Neural cell (in vitro differentiated cells): Measurements from ENCODE around the gene WFS1.

ENCODE experiments used
- CTCF ChIP-seq: fragments of 450-650 bp; IDR thresholded peaks from 2 replicates; pipeline ENCODE4 v1.5.1; 2014; ENCODE audit warnings: antibody characterized with exemption, mild to moderate bottlenecking, moderate library complexity; ENCODE audit not compliant: poor library complexity, severe bottlenecking
- EP300 ChIP-seq: fragments of 450-650 bp; conservative IDR thresholded peaks from 2 replicates; pipeline ENCODE4 v1.6.1; 2014; ENCODE audit warnings: antibody characterized with exemption, mild to moderate bottlenecking, moderate library complexity; ENCODE audit not compliant: poor library complexity, severe bottlenecking
- EZH2 ChIP-seq: fragments of 200-600, 300-800 bp; shearing (Covaris generic), sonication (generic); IDR thresholded peaks from 2 replicates; pipeline ENCODE4 v1.6.1; 2014; ENCODE audit warnings: antibody characterized with exemption, low read length, borderline replicate concordance, mild to moderate bottlenecking; ENCODE audit not compliant: insufficient read depth, poor library complexity, severe bottlenecking
- MXI1 ChIP-seq: fragments of 450-650 bp; conservative IDR thresholded peaks from 2 replicates; pipeline ENCODE4 v1.6.1; 2014; ENCODE audit warnings: antibody characterized with exemption, mild to moderate bottlenecking; ENCODE audit not compliant: poor library complexity, severe bottlenecking
- POLR2AphosphoS5 ChIP-seq: IDR thresholded peaks from 2 replicates; pipeline ENCODE4 v1.6.1; 2012
- REST ChIP-seq: IDR thresholded peaks from 2 replicates; pipeline ENCODE4 v1.6.1; 2012; ENCODE audit warnings: borderline replicate concordance
- SMC3 ChIP-seq: fragments of 450-650 bp; conservative IDR thresholded peaks from 2 replicates; pipeline ENCODE4 v1.6.1; 2014; ENCODE audit warnings: antibody characterized with exemption, mild to moderate bottlenecking, moderate library complexity; ENCODE audit not compliant: poor library complexity
- TAF1 ChIP-seq: IDR thresholded peaks from 2 replicates; pipeline ENCODE4 v1.6.1; 2012; ENCODE audit warnings: low read depth

GRCh38 chr4:6241062-6241845 is 28.4 kb upstream of the WFS1 start:
- TF ChIP-seq POLR2AphosphoS5 (no peak), EZH2 (no peak), CTCF (no peak), MXI1 (no peak), TAF1 (no peak), SMC3 (no peak), REST (no peak), EP300 (no peak)
